GM18517 (cell line): ENCODE data around the gene OR10V1.

Experiments used
- ATAC-seq: cut with Tn5 transposase; IDR thresholded peaks from one replicate; pipeline ENCODE4 v1.9.1; 2021; ENCODE audit warnings: mild to moderate bottlenecking, moderate library complexity; ENCODE audit not compliant: unreplicated experiment

Gene OR10V1, protein sequence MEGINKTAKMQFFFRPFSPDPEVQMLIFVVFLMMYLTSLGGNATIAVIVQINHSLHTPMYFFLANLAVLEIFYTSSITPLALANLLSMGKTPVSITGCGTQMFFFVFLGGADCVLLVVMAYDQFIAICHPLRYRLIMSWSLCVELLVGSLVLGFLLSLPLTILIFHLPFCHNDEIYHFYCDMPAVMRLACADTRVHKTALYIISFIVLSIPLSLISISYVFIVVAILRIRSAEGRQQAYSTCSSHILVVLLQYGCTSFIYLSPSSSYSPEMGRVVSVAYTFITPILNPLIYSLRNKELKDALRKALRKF

GRCh38 chr11:59713745-59714144 lies at the start of gene OR10V1:
TSS of gene OR10V1 (minus strand) at chr11:59713845. CDS start at chr11:59713845, 0 bp downstream.
- no peak for ATAC-seq

GRCh38 chr11:59761993-59762392 lies 48.3 kb upstream of the OR10V1 start:
- ATAC-seq: no peak

GRCh38 chr11:59760771-59761170 lies 47.1 kb upstream of the OR10V1 start:
- ATAC-seq: no peak

DNA sequence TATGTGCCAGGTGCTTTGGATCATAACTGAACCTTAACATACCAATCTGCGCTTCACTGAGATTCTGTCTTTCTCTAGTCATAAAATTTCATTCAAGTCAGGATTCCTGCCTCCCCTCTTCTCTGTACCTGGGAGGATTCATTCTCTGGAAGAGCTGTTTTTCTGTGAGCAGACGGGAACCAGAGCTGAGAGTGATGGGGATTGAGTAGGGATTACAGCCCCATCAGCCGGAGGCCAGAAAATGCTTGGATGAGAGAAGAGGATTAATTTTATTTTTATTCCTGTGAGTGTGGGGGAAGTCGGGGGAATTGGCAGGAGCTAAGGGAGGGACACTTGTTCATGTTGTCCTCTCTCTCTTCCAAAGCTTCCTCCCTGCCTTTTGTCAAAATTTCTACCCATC lies 46.3 kb upstream of the OR10V1 start:
- no peak for ATAC-seq

DNA sequence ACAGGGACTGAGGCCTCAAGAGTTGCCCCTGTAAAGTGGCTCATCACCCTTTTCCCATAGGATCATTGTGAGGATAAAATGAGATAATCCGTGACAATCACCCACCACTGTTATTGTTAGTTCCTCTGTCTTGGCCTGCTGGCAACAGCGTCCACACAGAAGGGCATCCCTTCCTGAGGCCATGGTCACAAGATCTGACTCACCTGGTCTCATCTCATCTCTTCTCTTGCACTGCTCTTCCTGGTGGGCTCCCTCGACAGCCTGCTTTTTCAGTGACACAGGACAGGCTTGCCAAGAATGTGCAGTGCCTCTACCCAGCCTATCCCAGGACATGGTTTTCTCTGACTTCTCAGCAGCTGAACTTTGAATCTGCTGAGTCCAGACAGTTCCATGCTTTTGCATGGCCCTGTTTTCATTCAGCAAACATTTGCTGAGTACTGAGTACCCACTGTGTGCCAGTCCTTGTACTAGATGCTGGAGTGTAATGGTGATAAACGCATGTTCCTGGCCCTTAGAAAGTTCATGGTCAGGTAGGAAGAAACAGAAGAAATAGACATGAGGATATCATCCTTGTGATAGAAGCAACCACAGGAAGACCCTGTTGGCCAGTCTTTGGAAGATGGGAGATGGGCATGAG lies 44.9 kb upstream of the OR10V1 start:
- no peak for ATAC-seq

DNA sequence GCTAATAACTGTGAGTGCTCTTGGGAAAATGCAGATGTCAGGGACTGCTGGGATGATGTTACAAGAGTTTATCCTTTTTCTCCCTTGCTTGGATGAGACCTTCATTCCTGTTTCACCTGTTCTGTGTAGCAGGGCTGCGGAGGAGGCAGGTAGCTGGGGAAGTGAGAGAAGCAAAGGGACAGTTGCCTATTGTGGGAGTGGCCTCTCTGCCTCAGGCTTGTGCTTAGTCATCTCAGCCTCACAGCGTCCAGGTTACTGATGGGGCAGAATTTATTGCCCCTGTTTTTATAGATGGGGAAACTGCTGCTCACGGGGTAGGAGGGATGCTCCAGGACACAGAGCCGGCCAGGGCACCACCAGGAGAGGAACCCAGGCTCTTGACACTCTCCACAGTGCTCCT lies 43.2 kb upstream of the OR10V1 start:
- ATAC-seq: no peak

DNA sequence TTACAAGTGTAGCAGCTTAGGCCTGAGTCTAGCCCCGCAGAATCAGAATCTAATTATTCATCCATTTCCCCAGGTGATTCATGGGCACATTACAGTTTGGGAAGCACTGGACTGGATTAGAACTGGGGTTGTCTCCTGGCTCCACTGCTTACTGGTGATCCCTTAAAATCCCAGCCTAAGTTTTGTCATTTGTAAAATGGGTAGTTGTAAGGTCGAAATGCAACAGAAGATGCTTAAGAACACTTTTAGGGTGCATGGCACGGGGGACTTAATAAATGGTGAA lies 42.9 kb upstream of the OR10V1 start:
- no peak for ATAC-seq

DNA sequence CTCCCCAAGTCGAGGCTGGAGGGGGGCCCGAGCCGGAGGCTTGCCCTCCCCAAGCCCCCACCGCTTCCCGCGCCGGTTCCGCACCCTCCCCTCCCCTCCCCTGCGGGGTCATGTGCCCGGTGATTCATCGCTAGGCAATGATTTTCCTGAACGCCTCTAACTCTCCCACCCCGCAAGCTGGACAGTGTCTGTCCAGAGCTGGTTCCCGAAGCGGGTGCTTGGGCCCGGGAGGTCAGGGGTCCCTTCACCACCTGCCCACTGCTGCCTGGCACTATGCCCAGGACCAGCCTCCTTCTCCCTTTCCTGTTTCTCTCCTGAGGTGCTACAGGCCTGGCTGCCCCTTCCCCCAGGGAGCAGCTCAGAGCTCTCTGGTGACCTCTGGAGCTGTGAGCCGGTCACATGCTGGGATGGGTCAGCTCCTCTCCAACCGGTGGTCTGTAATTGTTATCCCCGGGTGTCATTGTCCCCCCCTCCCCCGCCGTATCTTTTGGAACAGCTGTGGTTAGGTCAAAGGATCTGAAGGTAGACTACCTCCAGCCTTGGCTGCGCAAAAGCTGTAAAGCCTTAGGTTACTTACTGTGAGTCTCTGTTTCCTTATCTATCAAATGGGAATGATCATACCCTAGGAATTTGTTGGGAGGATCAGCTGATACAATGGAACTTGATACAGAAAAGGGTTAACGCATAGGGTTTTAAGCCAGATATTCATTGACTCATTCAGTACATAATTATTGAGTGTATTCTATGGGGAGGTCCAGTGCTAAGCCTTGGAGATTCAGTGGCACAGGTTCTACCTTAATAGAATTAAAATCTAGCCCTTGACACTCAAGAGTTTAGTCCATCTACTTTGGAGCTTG lies 42.3 kb upstream of the OR10V1 start:
- no peak for ATAC-seq

- no peak for ATAC-seq
Measured at GRCh38 chr11:59754859-59755700, 41.4 kb upstream of the OR10V1 start, which contains the start of gene STX3. TSS of gene STX3 (plus strand) at chr11:59755376. CDS start at chr11:59755606, 230 bp downstream.

- ATAC-seq: peak; percentile 10
Measured at GRCh38 chr11:59754494-59754858, 40.8 kb upstream of the OR10V1 start.

DNA sequence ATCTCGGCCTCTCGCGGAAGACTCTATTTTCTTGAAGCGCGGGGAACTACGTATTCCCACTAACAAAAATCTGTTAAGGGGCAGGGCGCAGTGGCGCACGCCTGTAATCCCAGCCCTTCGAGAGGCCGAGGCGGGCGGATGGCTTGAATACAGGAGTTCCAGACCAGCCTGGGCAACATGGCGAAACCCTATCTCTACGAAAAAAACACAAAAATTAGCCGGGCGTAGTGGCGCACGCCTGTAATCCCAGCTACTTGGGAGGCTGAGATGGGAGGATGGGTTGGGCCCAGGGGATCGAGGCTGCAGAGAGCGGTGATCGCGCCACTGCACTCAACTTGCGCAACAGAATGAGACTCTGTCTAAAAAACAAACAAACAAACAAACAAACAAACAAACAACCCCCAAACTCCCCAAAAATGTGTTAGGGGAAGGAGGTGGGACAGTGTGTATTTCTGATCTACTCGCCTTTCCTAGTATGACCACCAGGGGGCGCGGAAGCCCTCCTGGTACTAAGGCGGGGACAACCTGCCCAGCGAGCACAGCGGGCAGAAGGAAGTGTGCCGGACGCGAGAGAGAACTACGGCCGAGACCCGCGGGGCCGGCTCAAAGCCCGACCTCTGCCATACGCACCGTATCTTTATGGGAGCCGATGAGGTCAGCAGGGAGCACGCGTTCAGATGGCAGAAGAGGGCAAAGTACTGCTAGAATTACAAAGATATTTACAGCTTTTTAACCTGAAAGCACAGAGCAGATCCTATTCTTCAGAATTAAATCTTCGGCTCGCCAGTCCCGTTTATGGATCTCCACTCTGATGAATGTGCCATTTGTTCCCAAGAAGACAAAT lies 40.2 kb upstream of the OR10V1 start:
- peak; percentile 87 for ATAC-seq

DNA sequence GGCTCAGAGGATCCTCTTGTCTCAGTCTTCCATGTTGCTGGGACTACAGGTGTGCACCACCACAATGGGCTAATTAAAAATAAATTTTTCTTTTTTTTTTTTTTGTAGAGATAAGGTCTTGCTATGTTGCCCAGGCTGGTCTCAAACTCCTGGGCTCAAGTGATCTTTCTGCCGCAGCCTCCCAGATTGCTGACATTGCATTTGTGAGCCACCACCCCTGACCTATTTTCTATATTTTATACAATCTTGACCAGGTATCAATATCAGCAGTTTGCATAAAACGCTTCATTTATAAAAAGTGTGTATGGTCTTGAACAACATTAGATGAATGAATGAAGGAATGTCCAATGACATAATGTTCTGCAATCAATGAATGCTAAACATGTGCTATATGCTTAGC lies 32.5 kb upstream of the OR10V1 start:
- no peak for ATAC-seq

- ATAC-seq: no peak
Measured at GRCh38 chr11:59730896-59731565, 17.4 kb upstream of the OR10V1 start.

DNA sequence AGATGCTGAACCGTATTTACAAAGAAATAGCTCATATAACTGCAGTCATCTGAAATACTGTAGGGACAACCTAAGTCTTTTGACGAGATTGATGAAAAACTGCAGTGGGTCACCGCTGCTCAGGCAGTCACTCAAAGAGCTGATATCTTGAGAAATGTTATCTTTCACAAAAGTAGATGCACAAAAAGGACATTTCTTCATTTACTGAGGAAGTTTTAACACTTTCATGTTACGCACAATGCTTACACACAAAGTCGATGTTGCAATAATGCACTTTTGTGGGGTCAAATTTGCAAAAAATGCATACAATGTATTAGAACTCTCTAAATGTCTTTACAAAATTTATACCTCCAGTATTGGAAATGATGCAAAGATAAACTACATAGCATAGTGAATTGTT lies 16.2 kb upstream of the OR10V1 start:
- ATAC-seq: no peak

- no peak for ATAC-seq
Measured at GRCh38 chr11:59728913-59729312, 15.3 kb upstream of the OR10V1 start.

DNA sequence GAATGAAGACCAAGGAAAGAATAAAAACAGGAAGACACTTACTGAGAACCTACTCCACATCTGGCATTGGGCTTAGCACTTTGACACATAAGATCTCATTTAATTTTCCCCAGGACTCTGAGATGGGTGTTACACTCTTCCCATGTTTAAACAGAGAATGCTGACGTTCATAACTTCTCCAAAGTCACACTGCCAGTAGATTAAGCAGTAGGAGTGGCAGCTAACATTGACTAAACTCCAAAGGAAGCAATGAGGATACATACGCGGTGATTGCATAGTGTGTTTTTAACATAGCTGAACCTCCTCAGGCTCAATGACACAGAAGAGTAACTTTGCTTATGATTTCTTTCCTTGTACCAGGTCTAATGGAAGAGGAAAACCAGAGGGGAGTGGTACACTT lies 14.5 kb upstream of the OR10V1 start:
- no peak for ATAC-seq

DNA sequence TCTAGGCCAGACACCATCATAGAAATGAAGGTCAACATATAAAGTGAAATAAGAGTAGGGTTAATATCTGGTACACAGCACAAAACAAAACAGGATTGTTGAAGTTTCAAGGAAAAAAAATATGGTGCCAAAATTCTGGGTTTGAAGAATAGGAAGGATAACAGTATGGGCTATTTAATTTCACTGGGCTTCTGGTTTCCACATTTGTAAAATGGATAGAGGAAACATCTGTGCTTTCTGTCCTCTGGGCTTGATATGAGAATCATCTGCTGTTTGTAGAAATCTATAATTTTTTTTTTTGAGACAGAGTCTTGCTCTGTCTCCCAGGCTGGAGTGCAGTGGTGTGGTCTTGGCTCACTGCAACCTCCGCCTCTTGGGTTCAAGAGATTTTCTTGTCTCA lies 13.8 kb upstream of the OR10V1 start:
- no peak for ATAC-seq

DNA sequence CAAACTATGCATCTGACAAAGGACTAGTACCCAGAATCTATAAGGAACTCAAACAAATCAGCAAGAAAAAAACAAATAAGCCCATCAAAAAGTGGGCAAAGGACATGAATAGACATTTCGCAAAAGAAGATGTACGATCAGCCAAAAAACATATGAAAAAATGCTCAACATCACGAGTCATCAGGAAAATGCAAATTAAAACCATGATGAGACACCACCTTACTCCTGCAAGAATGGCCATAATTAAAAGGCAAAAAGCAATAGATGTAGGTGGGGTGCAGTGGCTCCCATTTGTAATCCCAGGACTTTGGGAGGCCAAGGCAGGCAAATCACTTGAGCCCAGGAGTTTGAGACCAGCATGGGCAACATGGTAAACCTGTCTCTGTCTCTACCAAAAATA lies 10.4 kb upstream of the OR10V1 start:
- ATAC-seq: no peak

GRCh38 chr11:59719556-59719955 lies 5.9 kb upstream of the OR10V1 start:
- no peak for ATAC-seq

DNA sequence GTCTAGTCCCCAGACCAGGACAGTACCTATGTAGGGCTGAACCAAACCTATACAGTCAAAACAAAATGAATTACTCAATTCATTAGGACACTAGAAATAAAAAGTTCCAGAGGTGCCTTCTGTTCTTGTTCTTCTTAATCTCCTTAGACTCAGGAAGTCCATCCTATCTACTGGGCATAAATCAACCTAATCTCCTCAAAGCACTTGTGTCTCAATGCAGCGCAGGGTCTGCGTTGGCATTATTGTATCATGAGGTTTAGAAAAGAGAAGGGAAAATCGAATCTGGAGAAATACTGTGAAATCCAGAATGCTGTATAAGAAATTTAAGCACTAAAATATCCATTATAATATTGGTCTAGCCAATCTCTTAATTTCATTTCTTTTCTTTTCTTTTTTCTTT lies 2.4 kb upstream of the OR10V1 start:
- ATAC-seq: no peak
